HFFc6 (cell line): Measurements from ENCODE around the gene SMC5. TPM values are rescaled to one million over a fixed set of nuclear protein-coding genes. Genes with fewer than 3 reads are reported as not detected.
"Not testable (repeated sequence)": the region's sequence is repeated elsewhere in the genome, so short reads cannot be mapped to it uniquely, and the experiment has no call there.

Experiments
- DNase-seq: peaks from one replicate; pipeline ENCODE4 v3.0.0-alpha.2; 2018
- H3K27ac Mint-ChIP-seq: 2 replicates; pipeline ENCODE4 v1.8.0; 2020; ENCODE audit warnings: mild to moderate bottlenecking, mixed read lengths
- H3K27me3 Mint-ChIP-seq: 2 replicates; pipeline ENCODE4 v1.8.0; 2021; ENCODE audit warnings: mild to moderate bottlenecking, moderate library complexity, mixed read lengths; ENCODE audit not compliant: insufficient read depth
- H3K36me3 Mint-ChIP-seq: 2 replicates; pipeline ENCODE4 v1.8.0; 2021; ENCODE audit warnings: low read depth, mixed read lengths
- H3K4me1 Mint-ChIP-seq: 2 replicates; pipeline ENCODE4 v1.8.0; 2020; ENCODE audit warnings: low read depth, mixed read lengths
- H3K4me3 Mint-ChIP-seq: 2 replicates; pipeline ENCODE4 v1.8.0; 2020; ENCODE audit warnings: mild to moderate bottlenecking, moderate library complexity, mixed read lengths
- H3K9me3 Mint-ChIP-seq: 2 replicates; pipeline ENCODE4 v1.8.0; 2020; ENCODE audit warnings: mild to moderate bottlenecking, mixed read lengths
- total RNA-seq, 6 experiments: library from RNA; stranded (reverse); fragmentation: NEBNext Ultra II Directional; extraction: Animal tissue kit (Norgen Biotek cat#: 25700); gene quantifications; 2 replicates in 1 of 6; 3 replicates in 5 of 6; pipeline ENCODE4 v1.2.3, GENCODE V29; 2021
- TF ChIP-seq, protein P1 (sequence below): fragments of 200-600 bp; sonication (generic); IDR thresholded peaks from 2 replicates; pipeline ENCODE4 v1.5.0; 2021; ENCODE audit warnings: antibody characterized with exemption, mild to moderate bottlenecking

Gene SMC5
- total RNA-seq, 6 experiments from 2014 or later = 16.4 to 20.3 (median 19.2) TPM

DNA sequence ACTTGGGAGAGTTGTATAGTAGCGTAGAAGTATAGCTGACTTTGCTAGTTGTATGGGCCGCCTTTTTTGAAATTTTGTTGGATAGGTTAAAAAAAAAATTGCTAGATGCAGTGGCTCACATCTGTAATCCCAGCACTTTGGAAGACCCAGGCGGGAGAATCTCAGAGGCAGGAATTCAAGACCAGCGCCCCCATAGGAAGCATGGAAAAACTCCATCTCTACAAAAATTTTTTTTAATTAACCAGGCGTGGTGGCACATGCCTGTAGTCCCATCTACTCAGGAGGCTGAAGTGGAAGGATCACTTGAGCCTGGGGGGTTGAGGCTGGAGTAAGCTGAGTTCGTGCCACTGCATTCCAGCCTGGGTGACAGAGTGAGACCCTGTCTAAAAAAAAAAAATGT lies 59.2 kb downstream of the SMC5 start:
- H3K9me3 Mint-ChIP-seq = no peaks in the 10 kb centered on the region
- no peaks in the 10 kb centered on the region for H3K27me3 Mint-ChIP-seq
- TF ChIP-seq, protein P1, sequence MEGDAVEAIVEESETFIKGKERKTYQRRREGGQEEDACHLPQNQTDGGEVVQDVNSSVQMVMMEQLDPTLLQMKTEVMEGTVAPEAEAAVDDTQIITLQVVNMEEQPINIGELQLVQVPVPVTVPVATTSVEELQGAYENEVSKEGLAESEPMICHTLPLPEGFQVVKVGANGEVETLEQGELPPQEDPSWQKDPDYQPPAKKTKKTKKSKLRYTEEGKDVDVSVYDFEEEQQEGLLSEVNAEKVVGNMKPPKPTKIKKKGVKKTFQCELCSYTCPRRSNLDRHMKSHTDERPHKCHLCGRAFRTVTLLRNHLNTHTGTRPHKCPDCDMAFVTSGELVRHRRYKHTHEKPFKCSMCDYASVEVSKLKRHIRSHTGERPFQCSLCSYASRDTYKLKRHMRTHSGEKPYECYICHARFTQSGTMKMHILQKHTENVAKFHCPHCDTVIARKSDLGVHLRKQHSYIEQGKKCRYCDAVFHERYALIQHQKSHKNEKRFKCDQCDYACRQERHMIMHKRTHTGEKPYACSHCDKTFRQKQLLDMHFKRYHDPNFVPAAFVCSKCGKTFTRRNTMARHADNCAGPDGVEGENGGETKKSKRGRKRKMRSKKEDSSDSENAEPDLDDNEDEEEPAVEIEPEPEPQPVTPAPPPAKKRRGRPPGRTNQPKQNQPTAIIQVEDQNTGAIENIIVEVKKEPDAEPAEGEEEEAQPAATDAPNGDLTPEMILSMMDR = no peak; the same call in 1 of the 2 replicates
- peaks cover 14% of the 10 kb centered on the region for H3K36me3 Mint-ChIP-seq
- H3K27ac Mint-ChIP-seq = no peak overlapping the region
- peaks cover 20% of the 10 kb centered on the region for H3K4me1 Mint-ChIP-seq
- DNase-seq = no peak
- no peak overlapping the region for H3K4me3 Mint-ChIP-seq

DNA sequence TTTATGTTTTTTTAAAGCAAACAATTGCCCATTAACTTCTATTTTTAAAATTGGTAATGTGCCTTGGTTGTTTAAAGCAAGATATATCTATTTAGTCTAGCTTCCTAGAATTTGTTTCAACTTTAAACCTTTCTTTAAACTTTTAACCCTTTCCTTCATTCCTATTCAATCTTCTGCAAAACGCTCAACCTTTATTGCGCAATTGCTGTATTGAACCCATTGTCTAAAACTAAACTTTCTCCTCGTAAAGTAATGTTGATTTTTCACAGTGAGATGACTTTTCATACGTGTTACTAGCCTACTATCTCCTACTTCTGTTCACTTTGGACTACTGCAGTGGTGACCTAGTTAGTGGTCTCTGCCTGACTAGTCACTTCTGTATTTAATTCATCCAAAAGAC lies 63.3 kb downstream of the SMC5 start:
- Mint-ChIP-seq H3K27me3 (no peaks in the 10 kb centered on the region; the same call in 1 of the 2 replicates), H3K27ac (no peak overlapping the region), H3K4me3 (no peak overlapping the region), H3K36me3 (peaks cover 50% of the 10 kb centered on the region), H3K4me1 (peaks cover 28% of the 10 kb centered on the region), H3K9me3 (no peaks in the 10 kb centered on the region)
- TF ChIP-seq, protein P1 = no peak
- DNase-seq = no peak

DNA sequence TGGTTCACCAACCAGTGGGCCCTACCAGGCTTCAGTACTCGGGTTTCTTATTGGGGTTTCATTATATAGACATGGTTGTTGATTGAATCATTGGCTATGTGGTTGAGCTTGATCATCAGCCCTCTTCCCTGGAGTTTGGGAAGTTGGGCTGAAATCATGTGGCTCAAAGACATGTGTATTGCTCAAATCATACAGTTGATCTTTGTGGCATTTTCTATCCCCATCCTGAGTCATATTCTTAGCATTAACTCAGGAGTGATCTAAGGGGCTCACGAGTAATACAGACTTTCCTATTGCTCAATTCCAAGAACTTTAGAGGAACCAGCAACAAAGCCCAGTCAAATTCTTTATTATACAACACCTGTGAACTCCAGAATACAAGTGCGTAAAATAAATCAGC lies 66.2 kb downstream of the SMC5 start:
- peaks cover 33% of the 10 kb centered on the region for H3K4me1 Mint-ChIP-seq
- peaks cover 74% of the 10 kb centered on the region for H3K36me3 Mint-ChIP-seq
- no peak overlapping the region for H3K4me3 Mint-ChIP-seq
- TF ChIP-seq, protein P1 = no peak
- peak; percentile 79 for DNase-seq
- H3K9me3 Mint-ChIP-seq = no peaks in the 10 kb centered on the region
- H3K27me3 Mint-ChIP-seq = no peaks in the 10 kb centered on the region; the same call in 1 of the 2 replicates
- peak overlapping the region; percentile 78 for H3K27ac Mint-ChIP-seq

GRCh38 chr9:70328625-70329024 lies 69.8 kb downstream of the SMC5 start:
- Mint-ChIP-seq H3K36me3 (peaks cover 66% of the 10 kb centered on the region), H3K4me1 (peaks cover 31% of the 10 kb centered on the region)
- H3K27ac Mint-ChIP-seq, H3K27me3 Mint-ChIP-seq, H3K4me3 Mint-ChIP-seq, H3K9me3 Mint-ChIP-seq, DNase-seq: not testable (repeated sequence)

DNA sequence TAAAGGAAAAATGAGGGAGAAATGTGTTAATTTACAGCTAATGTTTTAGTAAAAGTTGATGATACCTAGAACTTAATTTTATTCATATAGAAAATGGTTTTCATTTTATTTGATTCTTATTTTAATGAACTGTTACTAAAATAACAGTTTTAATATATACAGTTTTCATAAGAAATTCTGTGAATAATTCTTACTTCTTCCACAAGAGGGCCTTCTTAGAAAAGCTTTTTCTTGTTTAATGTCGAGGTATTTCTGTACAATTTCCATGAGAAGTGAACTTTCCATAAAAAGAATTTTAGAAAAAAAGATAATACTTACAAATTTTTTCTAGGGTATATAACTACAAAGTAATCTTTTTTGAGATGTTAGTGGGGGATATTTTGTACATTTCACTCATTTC lies 81.8 kb downstream of the SMC5 start:
- H3K4me3 Mint-ChIP-seq = no peak overlapping the region
- peaks cover 19% of the 10 kb centered on the region for H3K36me3 Mint-ChIP-seq
- DNase-seq = peak; percentile 24
- H3K4me1 Mint-ChIP-seq = no peaks in the 10 kb centered on the region
- TF ChIP-seq, protein P1 = peak; percentile 86
- no peaks in the 10 kb centered on the region for H3K9me3 Mint-ChIP-seq
- no peak overlapping the region for H3K27ac Mint-ChIP-seq
- H3K27me3 Mint-ChIP-seq = peaks cover 1% of the 10 kb centered on the region; the same call in 1 of the 2 replicates

DNA sequence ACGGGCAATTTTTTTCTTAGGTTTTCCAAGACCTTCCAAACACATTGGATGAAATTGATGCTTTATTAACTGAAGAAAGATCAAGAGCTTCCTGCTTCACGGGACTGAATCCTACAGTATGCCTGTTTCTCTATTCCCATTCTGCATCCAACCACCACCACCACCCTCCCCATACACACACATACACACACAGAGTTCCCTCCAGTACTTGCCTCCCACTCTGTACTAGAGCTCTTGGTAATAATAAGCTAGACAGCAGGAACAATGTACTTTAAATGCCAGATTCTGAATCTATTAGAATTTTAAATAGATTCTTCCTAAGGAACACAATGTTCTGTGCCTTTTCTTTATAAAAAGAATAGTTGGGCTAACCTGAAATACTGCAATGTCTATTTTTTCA lies 88.3 kb downstream of the SMC5 start:
- H3K4me1 Mint-ChIP-seq = peaks cover 15% of the 10 kb centered on the region
- TF ChIP-seq, protein P1 = no peak
- no peak overlapping the region for H3K27ac Mint-ChIP-seq

More for the DNA sequence above, 88.3 kb downstream of the SMC5 start:
- no peak for DNase-seq
- peaks cover 15% of the 10 kb centered on the region for H3K36me3 Mint-ChIP-seq
- no peaks in the 10 kb centered on the region for H3K9me3 Mint-ChIP-seq
- H3K27me3 Mint-ChIP-seq = peaks cover 1% of the 10 kb centered on the region; the same call in 1 of the 2 replicates
- H3K4me3 Mint-ChIP-seq = no peak overlapping the region
